Adrenal gland (tissue), 5 donors: Measurements from ENCODE around the gene DMAC2.
"Not testable (repeated sequence)": the region's sequence is repeated elsewhere in the genome, so short reads cannot be mapped to it uniquely, and the experiment has no call there.

Experiments used
- POLR2A ChIP-seq, 2 donors: fragments of 450-650 bp; IDR thresholded peaks; one replicate each; pipeline ENCODE4 v1.6.1; 2017; ENCODE audit warnings: antibody characterized with exemption in 2 of 2, mild to moderate bottlenecking in 2 of 2, moderate library complexity in 1 of 2
- TF ChIP-seq, protein P1 (sequence below), 6 experiments: fragments of 450-650 bp in 4 of 6; fragments of 200-600 bp in 2 of 6; sonication (generic) in 1 of 6; IDR thresholded peaks; 1 replicate in 5 of 6; 2 replicates in 1 of 6; pipeline versions ENCODE4 v1.5.1 to v1.8.0; 2016 to 2021; ENCODE audit warnings: antibody characterized with exemption in 6 of 6, mild to moderate bottlenecking in 2 of 6, moderate library complexity in 1 of 6
- donor health status: DM: no; HTN: no; CAD: no.

DNA sequence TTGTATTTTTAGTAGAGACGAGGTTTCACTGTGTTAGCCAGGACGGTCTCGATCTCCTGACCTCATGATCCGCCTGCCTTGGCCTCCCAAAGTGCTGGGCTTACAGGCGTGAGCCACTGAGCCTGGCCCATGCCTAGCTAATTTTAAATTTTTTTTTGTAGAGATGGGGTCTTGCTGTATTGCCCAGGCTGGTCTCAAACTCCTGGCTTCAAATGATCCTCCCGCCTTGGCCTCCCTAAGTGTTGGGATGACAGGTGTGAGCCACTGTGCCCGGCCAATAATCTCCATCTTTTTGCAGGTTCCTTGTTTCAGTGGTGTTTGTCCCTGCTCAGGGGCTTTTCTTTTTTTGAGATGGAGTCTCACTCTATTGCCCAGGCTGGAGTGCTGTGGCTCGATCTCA, 58.2 kb downstream of the DMAC2 start:
- TF ChIP-seq, protein P1, sequence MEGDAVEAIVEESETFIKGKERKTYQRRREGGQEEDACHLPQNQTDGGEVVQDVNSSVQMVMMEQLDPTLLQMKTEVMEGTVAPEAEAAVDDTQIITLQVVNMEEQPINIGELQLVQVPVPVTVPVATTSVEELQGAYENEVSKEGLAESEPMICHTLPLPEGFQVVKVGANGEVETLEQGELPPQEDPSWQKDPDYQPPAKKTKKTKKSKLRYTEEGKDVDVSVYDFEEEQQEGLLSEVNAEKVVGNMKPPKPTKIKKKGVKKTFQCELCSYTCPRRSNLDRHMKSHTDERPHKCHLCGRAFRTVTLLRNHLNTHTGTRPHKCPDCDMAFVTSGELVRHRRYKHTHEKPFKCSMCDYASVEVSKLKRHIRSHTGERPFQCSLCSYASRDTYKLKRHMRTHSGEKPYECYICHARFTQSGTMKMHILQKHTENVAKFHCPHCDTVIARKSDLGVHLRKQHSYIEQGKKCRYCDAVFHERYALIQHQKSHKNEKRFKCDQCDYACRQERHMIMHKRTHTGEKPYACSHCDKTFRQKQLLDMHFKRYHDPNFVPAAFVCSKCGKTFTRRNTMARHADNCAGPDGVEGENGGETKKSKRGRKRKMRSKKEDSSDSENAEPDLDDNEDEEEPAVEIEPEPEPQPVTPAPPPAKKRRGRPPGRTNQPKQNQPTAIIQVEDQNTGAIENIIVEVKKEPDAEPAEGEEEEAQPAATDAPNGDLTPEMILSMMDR (IDR thresholded peaks at IDR 0.05) = not testable (repeated sequence)
- TF ChIP-seq POLR2A (IDR thresholded peaks at IDR 0.05) = not testable (repeated sequence)
